HG02943 (cell line): ENCODE results near the gene NEGR1.

Experiments used
- ATAC-seq: cut with Tn5 transposase; IDR thresholded peaks from one replicate; pipeline ENCODE4 v1.9.1; 2021; ENCODE audit warnings: mild to moderate bottlenecking, low read depth, moderate library complexity; ENCODE audit not compliant: unreplicated experiment

NEGR1 gene

GRCh38 chr1:71796006-71796405, 486.3 kb downstream of the NEGR1 start:
- no peak for ATAC-seq

- ATAC-seq: no peak
Measured at GRCh38 chr1:71792264-71792663, 490.1 kb downstream of the NEGR1 start.

- ATAC-seq: no peak
Measured at GRCh38 chr1:71788113-71788512, 494.2 kb downstream of the NEGR1 start.

- ATAC-seq: no peak
Measured at GRCh38 chr1:71787699-71788098, 494.6 kb downstream of the NEGR1 start.

GRCh38 chr1:71786218-71786617, 496.1 kb downstream of the NEGR1 start:
- no peak for ATAC-seq

GRCh38 chr1:71785450-71785849, 496.9 kb downstream of the NEGR1 start:
- no peak for ATAC-seq

GRCh38 chr1:71785000-71785399, 497.3 kb downstream of the NEGR1 start:
- no peak for ATAC-seq

- ATAC-seq: no peak
Measured at GRCh38 chr1:71784241-71784640, 498.1 kb downstream of the NEGR1 start.

GRCh38 chr1:71783071-71783470, 499.3 kb downstream of the NEGR1 start:
- no peak for ATAC-seq

GRCh38 chr1:71781450-71781849, 500.9 kb downstream of the NEGR1 start:
- no peak for ATAC-seq

- no peak for ATAC-seq
Measured at GRCh38 chr1:71780681-71781080, 501.7 kb downstream of the NEGR1 start.

- no peak for ATAC-seq
Measured at GRCh38 chr1:71778940-71779339, 503.4 kb downstream of the NEGR1 start.

- ATAC-seq: no peak
Measured at GRCh38 chr1:71777094-71777493, 505.2 kb downstream of the NEGR1 start.

- no peak for ATAC-seq
Measured at GRCh38 chr1:71774705-71775104, 507.6 kb downstream of the NEGR1 start.

- no peak for ATAC-seq
Measured at GRCh38 chr1:71770121-71770520, 512.2 kb downstream of the NEGR1 start.

GRCh38 chr1:71766748-71767147, 515.6 kb downstream of the NEGR1 start:
- ATAC-seq: no peak

- ATAC-seq: no peak
Measured at GRCh38 chr1:71762514-71763255, 519.7 kb downstream of the NEGR1 start.

- no peak for ATAC-seq
Measured at GRCh38 chr1:71755441-71755840, 526.9 kb downstream of the NEGR1 start.

- no peak for ATAC-seq
Measured at GRCh38 chr1:71753746-71754145, 528.6 kb downstream of the NEGR1 start.

- no peak for ATAC-seq
Measured at GRCh38 chr1:71745326-71745725, 537.0 kb downstream of the NEGR1 start.

- ATAC-seq: no peak
Measured at GRCh38 chr1:71743862-71744261, 538.5 kb downstream of the NEGR1 start.

GRCh38 chr1:71738910-71739309, 543.4 kb downstream of the NEGR1 start:
- no peak for ATAC-seq

GRCh38 chr1:71738256-71738655, 544.1 kb downstream of the NEGR1 start:
- no peak for ATAC-seq
